Peyer's patch (tissue), 4 donors: Measurements from ENCODE around the gene TNK2. TPM values are rescaled to one million over a fixed set of nuclear protein-coding genes. Genes with fewer than 3 reads are reported as not detected.
A peak's percentile ranks its signal among the peaks of the same experiment; 100 is the strongest.

Experiments used
- DNase-seq, 3 donors: peaks; one replicate each; pipeline ENCODE4 v3.0.0-alpha.2; 2017 to 2019
- H3K27ac ChIP-seq, 4 donors: fragments of 200-600 bp; sonication (generic); one replicate each; pipeline ENCODE4 v1.5.1; 2016 to 2019
- H3K27me3 ChIP-seq, 2 donors: fragments of 200-600 bp; sonication (generic); one replicate each; pipeline ENCODE4 v1.5.1; 2019
- H3K36me3 ChIP-seq, 3 donors: fragments of 200-600 bp; sonication (generic); one replicate each; pipeline ENCODE4 v1.5.1; 2016 to 2019
- H3K4me1 ChIP-seq, 4 donors: fragments of 200-600 bp; sonication (generic); one replicate each; pipeline ENCODE4 v1.5.1; 2016 to 2019
- H3K4me3 ChIP-seq, 4 donors: fragments of 200-600 bp; sonication (generic); 1 replicate in 3 of 4; 2 replicates in 1 of 4; pipeline ENCODE4 v1.5.1; 2016 to 2019; ENCODE audit warnings: mild to moderate bottlenecking in 1 of 4
- H3K9me3 ChIP-seq, 4 donors: fragments of 200-600 bp; sonication (generic); one replicate each; pipeline ENCODE4 v1.5.1; 2016 to 2019; ENCODE audit warnings: mild to moderate bottlenecking in 1 of 4
- POLR2A ChIP-seq, 2 donors: fragments of 450-650 bp; IDR thresholded peaks; one replicate each; pipeline ENCODE4 v1.5.1; 2017; ENCODE audit warnings: antibody characterized with exemption in 2 of 2, mild to moderate bottlenecking in 2 of 2, moderate library complexity in 2 of 2
- total RNA-seq, 4 donors: library from RNA; depleted of rRNA; stranded (reverse); fragments of >200 nt; gene quantifications; one replicate each; pipeline ENCODE4 v1.1.0, GENCODE V29; 2016
- TF ChIP-seq, protein P1 (sequence below), 6 experiments: fragments of 450-650 bp in 4 of 6; fragments of 200-600 bp in 2 of 6; sonication (generic) in 1 of 6; IDR thresholded peaks; one replicate each; pipeline ENCODE4 v1.5.1; 2017 to 2019; ENCODE audit warnings: antibody characterized with exemption in 6 of 6, mild to moderate bottlenecking in 3 of 6, moderate library complexity in 1 of 6

TNK2 gene
- total RNA-seq, 4 donors from 2014 or later: 18.6 to 149 (median 24.6) TPM

DNA sequence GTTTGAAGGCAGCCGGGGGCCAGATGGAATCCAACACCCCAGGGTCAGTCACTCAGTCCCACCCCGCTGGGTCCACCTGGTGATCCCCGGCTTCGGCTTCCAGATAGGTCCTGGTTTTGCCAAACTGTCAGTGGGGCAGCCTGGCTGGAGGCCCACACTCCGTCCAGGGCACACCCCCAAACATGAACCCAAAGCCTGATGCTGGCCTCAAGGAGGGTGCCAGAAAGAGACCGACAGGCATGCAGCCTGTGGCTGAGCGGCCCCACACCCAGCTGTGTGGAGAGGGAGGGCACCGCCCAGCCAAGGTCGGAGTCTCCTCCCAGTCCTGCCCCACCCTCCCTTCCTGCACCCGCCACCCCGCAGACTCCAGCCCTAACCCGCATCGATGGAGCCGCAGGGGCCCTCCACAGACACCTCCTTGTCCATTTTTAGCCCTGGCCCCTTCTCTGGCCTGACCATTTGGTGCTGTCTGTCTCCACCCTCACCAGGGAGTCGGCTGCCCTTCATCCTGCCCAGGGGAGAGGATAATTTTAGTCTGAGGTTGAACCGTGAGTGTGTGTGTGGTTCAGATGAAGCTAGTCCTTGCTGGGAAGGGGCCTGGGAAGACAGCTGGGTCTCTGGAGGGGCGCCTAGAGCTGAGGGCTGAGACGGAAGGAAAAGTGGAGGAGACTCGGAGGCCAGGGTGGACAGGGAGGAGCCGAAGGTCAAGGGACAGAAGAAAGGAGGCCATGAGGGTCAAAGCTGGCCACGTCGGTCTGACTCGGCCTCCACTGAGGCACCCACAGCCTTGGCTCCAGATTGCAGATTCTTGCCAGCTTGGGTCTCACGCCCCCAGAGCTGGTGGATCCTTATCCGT, 23.1 kb downstream of the TNK2 start:
- Histone ChIP-seq H3K36me3 (peaks cover 0 to 5% (median 0%) of the 10 kb centered on the region in 3 donors), H3K27ac (peak overlapping the region in 1 of 4 donors; percentile 19), H3K27me3 (no peaks in the 10 kb centered on the region), H3K9me3 (no peaks in the 10 kb centered on the region), H3K4me1 (peaks cover 0 to 11% (median 2%) of the 10 kb centered on the region in 4 donors), H3K4me3 (no peak overlapping the region)
- TF ChIP-seq, protein P1, sequence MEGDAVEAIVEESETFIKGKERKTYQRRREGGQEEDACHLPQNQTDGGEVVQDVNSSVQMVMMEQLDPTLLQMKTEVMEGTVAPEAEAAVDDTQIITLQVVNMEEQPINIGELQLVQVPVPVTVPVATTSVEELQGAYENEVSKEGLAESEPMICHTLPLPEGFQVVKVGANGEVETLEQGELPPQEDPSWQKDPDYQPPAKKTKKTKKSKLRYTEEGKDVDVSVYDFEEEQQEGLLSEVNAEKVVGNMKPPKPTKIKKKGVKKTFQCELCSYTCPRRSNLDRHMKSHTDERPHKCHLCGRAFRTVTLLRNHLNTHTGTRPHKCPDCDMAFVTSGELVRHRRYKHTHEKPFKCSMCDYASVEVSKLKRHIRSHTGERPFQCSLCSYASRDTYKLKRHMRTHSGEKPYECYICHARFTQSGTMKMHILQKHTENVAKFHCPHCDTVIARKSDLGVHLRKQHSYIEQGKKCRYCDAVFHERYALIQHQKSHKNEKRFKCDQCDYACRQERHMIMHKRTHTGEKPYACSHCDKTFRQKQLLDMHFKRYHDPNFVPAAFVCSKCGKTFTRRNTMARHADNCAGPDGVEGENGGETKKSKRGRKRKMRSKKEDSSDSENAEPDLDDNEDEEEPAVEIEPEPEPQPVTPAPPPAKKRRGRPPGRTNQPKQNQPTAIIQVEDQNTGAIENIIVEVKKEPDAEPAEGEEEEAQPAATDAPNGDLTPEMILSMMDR (IDR thresholded peaks at IDR 0.05): no peak
- TF ChIP-seq POLR2A (IDR thresholded peaks at IDR 0.05): no peak
- peak in 1 of 3 donors; percentile 76 for DNase-seq

DNA sequence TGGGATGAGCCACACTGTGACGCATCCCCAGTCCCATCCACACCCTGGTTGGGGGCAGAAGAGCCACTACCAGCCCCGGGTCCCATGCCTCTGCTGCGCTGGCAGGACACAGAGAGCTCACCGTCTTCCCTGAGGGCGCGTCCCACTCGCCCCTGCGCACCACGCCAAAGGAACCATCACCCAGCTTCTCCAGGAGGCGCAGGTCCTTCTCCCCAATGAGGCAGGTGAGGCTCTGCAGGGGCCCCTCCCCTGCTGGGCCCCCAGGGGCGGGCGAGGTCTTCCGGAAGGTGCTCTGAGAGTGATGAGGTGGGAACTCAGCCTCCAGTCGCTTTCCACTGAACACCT, 23.7 kb downstream of the TNK2 start:
- Histone ChIP-seq H3K27me3 (no peaks in the 10 kb centered on the region), H3K9me3 (no peaks in the 10 kb centered on the region), H3K4me3 (no peak overlapping the region), H3K36me3 (peaks cover 0 to 5% (median 0%) of the 10 kb centered on the region in 3 donors), H3K4me1 (peaks cover 0 to 11% (median 2%) of the 10 kb centered on the region in 4 donors), H3K27ac (no peak overlapping the region)
- DNase-seq: no peak
- TF ChIP-seq, protein P1 (IDR thresholded peaks at IDR 0.05): no peak
- no peak for TF ChIP-seq POLR2A (IDR thresholded peaks at IDR 0.05)

DNA sequence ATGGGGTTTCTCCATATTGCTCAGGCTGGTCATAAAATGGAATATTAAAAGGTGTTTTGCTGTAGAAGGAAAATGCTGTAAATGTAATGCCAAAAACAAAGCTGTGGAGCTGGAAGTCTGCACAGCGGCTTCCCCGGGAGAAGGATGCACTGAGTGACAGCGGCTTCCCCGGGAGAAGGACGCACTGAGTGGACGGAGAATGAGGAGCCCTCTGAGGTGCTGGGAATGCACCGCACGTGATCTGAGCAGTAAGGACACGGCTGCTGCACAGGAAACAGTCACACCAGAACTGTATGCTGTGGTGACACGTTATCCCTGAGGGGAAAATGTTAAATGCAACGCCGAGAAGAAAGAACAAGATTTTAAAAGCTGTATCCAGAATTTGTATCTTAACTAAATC, 24.6 kb downstream of the TNK2 start:
- H3K36me3 ChIP-seq: peaks cover 0 to 10% (median 0%) of the 10 kb centered on the region in 3 donors

GRCh38 chr3:195883160-195883559, 25.2 kb downstream of the TNK2 start:
- H3K4me3 ChIP-seq: no peak overlapping the region
- DNase-seq: no peak

More for the DNA sequence above, 24.6 kb downstream of the TNK2 start:
- Histone ChIP-seq H3K4me3 (no peak overlapping the region), H3K4me1 (peaks cover 0 to 11% (median 2%) of the 10 kb centered on the region in 4 donors), H3K27ac (no peak overlapping the region), H3K27me3 (no peaks in the 10 kb centered on the region), H3K9me3 (no peaks in the 10 kb centered on the region)
- TF ChIP-seq, protein P1 (IDR thresholded peaks at IDR 0.05): no peak
- no peak for DNase-seq

DNA sequence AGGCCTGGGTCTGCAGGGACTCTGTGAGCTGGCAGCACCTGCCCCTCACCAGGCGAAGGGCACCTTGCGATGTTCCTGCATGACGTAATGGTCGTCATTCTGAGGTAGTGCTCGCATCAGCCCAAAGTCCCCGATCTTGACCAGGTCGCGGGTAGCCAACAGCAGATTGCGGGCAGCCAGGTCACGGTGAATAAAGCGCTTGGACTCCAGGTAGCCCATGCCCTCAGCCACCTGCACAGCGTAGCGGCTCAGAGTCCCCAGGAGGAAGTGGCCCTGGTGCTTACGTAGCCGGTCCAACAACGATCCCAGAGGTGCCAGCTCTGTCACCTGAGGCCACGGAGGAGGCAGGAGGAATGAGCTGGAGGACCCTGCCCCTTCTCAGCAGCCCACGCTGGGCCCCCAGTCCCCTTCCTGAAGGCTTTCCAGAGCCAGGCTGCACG, 26.3 kb downstream of the TNK2 start:
- H3K36me3 ChIP-seq: peaks cover 0 to 26% (median 0%) of the 10 kb centered on the region in 3 donors
- H3K4me3 ChIP-seq: no peak overlapping the region
- peaks cover 0 to 20% (median 2%) of the 10 kb centered on the region in 4 donors for H3K4me1 ChIP-seq
- H3K27me3 ChIP-seq: no peaks in the 10 kb centered on the region
- H3K9me3 ChIP-seq: no peaks in the 10 kb centered on the region
- DNase-seq: no peak
- no peak overlapping the region for H3K27ac ChIP-seq
- TF ChIP-seq, protein P1 (IDR thresholded peaks at IDR 0.05): no peak
- no peak for TF ChIP-seq POLR2A (IDR thresholded peaks at IDR 0.05)

More at GRCh38 chr3:195883160-195883559, 25.2 kb downstream of the TNK2 start:
- no peak overlapping the region for H3K27ac ChIP-seq
- no peaks in the 10 kb centered on the region for H3K27me3 ChIP-seq
- H3K9me3 ChIP-seq: no peaks in the 10 kb centered on the region
- TF ChIP-seq, protein P1 (IDR thresholded peaks at IDR 0.05): no peak
- TF ChIP-seq POLR2A (IDR thresholded peaks at IDR 0.05): no peak
- peaks cover 0 to 11% (median 2%) of the 10 kb centered on the region in 4 donors for H3K4me1 ChIP-seq
- H3K36me3 ChIP-seq: peaks cover 0 to 17% (median 0%) of the 10 kb centered on the region in 3 donors
